Measurements from ENCODE around the gene DENND1A.

DENND1A gene

DNA sequence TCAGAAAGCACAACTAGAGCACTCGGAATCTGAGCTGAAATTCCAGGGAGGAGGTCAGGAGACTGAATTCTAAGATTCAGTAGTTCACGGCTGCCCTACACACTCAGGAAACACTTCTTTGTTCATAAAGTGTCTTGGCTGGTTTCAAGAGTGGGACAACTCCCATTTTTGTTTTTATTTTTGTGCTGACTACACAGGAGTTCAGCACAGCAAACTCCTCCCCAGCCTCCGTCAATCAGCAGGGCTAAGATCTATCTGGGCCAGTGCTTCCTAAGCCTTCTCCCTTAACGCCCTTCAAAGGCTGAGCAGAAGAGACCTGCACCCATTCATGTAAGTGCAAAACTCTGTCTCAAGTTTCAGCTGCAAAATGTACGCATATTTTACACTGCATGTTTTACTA lies 323.8 kb downstream of the DENND1A start:
- no peak for DNase-seq

- no peak for DNase-seq
Measured at GRCh38 chr9:123605286-123605685, 324.6 kb downstream of the DENND1A start.

- DNase-seq: no peak
Measured at GRCh38 chr9:123604861-123605260, 325.1 kb downstream of the DENND1A start.

DNA sequence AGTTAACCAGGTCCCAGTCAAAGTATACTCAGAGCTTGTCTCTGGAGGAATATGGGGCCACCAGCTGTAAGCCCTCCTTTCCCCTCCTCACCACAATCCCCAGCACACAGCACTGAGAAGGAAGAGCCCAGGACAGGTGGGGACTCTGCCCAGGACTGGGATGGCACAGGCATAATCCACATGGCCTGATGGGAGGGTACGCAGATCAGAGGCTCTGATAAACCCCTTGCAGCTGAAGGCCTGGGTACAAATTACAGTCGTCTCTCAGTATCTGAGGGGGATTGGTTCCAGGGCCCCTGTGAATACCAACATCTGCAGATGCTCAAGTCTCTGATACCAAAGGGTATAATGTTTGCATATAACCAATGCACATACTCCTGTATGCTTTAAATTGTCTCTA lies 328.1 kb downstream of the DENND1A start:
- DNase-seq: no peak

DNA sequence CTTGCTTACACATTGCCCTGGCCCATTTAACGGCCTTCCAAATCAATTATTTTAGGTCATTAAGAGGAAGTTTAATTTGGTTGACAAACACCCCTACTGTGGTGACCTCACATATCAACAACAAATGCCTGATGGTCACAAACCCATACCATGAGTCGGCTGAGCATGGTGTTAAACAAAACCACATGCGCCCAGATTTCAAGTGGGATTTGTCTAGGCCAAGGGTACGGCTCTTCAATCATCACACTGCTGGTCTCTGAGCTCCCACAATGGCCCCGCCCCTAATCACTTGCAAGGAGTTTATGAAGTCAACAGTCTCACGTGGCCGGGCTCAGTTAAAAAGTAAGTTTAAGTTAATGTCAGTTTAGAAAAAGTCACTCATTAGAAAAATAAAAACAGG lies 330.1 kb downstream of the DENND1A start:
- no peak for DNase-seq

- DNase-seq: no peak
Measured at GRCh38 chr9:123597876-123598556, 331.9 kb downstream of the DENND1A start.

- no peak for DNase-seq
Measured at GRCh38 chr9:123597048-123597447, 332.9 kb downstream of the DENND1A start.

DNA sequence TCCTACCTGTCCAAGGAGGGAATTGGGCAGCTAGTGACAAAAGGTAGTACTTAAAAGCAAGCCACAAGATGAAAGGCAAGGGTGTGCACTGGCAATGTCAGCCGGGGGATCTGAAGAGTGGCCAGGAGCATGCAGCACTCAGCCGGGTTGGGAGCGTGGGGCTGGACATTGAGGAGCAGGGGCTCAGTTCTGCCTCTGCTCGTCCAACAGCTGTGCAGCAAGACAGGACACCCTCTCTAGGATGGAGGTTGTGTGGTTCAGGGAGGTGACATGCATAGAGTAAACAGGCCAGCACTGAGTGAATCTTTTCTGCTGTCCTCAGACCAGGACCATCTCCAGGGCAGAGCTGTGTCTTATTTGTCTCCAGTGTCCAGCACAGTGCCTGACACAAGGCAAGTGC lies 338.6 kb downstream of the DENND1A start:
- DNase-seq: no peak

- DNase-seq: no peak
Measured at GRCh38 chr9:123590499-123590898, 339.4 kb downstream of the DENND1A start.

- no peak for DNase-seq
Measured at GRCh38 chr9:123589361-123590239, 340.3 kb downstream of the DENND1A start.

- no peak for DNase-seq
Measured at GRCh38 chr9:123586275-123586674, 343.7 kb downstream of the DENND1A start.

DNA sequence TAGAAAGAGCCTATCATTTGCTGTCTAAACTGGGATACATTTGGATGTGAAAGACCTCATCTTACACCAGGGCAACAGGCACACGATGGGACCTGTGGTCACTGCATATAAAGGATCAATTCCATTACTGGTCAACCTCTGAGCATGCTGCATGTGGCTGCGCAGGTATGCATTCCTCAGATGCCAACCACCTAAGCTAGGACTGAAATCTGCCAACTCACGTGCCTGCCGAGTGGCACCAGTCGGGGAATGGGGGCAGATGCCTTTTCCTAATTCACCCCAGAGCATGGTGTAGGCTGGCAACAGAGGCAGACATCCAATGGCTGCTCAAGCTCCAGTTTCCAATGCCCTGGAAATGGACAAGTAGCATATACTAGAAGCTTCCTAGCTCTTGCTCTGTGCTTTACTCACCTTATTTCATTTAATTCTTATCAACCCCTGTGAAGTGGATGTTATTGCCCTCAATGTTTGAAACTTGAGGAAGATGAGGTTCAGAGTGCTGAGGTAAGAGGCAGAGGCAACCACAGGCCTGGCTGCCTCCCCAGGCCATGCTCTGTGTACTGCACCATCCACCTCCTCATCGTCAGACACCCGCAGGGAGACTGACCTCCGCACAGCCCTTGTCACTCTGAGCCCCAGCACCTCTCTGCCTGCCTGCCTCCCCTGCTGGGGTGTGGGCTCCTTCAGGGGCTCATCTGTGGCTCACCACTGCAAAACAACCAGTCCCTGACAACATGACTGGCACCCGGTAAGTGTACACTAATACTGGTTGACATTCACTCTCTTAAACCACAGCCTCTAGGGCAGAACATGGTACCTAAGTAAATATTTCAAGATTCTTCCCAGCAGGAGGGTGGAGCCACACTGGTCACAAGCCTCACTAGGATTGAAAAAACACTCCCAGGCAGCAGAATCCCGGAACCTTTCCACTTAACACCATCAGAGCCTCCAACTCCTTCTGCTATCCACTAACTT lies 345.4 kb downstream of the DENND1A start:
- no peak for DNase-seq

DNA sequence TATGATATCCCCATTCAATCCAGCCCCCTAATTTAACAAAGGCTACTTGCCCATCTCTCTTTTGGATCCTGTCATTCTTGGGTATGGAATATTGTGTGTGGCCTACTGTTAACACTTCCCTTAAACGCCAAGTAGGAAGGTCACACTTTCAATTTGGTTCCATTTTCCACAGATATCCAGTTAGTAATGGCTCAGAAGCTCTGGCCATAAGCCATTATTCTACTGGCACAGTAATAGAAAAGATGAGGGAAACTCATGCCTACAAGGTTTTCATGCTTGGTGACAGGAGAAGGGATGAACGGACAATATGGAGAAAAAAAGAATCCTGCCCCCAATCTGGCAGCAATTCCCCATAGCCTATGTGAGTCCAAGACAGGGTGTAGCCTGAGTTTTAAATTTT lies 346.3 kb downstream of the DENND1A start:
- no peak for DNase-seq

GRCh38 chr9:123571240-123571639 lies 358.7 kb downstream of the DENND1A start:
- DNase-seq: no peak

DNA sequence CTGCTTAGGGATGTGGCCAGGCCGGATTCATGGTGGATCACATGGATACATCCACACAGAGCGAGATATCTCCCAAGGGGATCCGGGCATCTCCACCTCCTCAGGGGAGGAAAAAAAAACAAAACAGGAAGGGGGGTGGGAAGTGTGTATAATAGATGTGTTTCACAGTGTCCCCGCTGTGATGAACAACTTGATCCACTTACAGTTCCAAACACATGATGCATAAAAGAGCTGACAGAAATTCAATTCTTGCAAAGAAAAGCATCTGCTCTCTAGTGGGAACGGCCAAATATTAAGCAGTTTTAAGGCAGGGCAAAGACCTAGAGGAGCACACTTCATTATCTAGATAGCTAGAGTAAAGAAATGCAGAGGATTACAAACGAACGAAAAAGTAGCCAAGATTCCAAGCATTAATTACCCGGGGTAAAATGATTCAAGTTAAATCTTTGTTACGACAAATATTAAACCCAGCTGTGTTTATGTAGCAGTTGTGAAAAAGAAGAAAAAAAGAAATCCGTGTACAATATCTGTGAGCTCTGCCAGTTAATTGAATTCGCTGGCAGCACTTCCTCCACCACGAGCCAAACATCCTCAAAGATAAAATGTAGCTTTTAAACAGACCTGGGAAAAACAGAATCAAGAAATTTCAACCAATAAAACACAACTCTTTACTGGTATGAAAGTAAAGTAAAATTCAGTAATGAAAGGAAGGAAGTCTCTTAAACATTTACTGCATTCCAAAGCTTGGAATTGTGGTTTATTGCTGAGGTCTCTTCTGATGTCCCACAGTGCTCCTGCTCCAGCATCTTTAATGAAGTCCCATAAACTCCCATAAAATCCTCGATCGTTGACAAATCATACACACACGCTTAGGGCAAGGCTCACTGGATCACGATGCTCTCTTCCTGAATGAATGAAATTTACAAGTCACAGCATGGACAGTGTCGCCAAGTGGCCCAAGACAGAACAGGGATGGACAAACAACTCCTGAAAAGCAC lies 360.9 kb downstream of the DENND1A start:
- DNase-seq: no peak

- DNase-seq: no peak
Measured at GRCh38 chr9:123567013-123567412, 362.9 kb downstream of the DENND1A start.

- no peak for DNase-seq
Measured at GRCh38 chr9:123564652-123565051, 365.3 kb downstream of the DENND1A start.

GRCh38 chr9:123562844-123563346 lies 367.0 kb downstream of the DENND1A start:
- no peak for DNase-seq

GRCh38 chr9:123561046-123561445 lies 368.9 kb downstream of the DENND1A start:
- no peak for DNase-seq

DNA sequence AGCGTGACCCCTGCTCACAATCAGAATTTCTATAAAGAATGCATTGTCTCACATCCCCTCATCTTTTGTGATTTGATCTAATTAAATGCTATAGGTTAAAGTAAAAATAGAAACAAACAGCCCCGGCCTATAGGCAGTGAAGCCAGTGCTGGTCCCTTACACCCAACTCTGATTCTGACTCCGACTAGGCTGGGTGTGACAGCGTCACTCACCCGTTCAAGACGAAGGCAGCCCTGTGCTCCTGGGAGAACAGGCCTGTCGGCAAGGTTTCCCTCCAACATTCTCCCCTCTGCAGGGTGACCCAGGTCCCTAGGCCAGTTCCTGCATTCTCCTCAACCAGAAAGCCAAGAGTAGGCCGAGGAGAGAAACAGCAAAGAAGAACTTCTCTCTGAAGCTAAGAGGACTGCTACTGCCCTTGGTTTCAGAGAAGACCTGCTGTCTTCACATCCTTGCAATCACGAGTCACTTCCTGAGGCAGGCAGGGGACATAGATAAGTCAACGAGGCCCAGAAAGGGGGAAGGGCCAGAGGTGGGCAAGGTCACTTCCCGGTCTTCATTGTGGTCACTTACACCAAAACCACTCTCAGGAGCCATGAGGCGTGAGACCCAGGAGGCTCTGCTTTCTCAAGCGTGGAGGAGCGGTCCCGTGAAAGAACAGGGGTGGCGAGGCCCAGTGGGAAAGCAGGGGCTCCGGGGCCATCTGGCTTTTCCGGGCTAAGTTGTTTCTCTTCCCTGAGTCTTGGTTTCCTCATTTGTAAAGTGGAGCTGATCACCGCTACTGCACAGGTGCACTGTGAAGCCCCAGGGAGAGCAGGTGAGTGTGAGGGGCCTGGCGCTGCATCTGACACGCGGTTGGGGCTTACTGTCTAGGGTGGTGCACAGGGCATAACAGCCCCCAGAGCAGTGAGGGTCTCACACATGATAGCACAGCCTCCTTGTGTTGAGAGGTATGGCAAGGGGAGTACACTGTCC lies 373.2 kb downstream of the DENND1A start:
- DNase-seq: no peak
